ENCODE measurements around the gene LRMDA. TPM values are rescaled to one million over a fixed set of nuclear protein-coding genes. Genes with fewer than 3 reads are reported as not detected.

The LRMDA gene
- total RNA-seq, 4 donors from 2014 or later, result 7.3 to 20.1 (median 8.4) TPM

DNA sequence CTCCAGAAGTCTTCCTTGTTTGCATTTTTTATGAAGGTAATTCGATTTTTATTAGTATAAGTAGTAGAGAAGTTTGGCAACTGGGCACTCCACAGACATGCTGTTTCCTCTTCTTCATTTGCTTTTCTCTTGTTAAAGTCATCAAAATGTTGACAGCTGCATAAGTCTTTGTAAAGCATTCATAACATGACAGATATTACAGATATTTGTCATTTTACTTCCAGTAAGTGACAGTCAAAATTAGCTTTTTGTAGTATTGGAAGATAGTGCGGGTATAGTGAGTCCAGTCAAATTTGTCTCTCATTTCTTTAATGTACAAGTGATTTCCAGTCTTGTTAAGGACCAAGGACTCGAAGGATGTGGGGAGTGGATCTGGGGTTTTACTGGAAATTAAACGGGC, 247.1 kb downstream of the LRMDA start:
- no peaks in the 10 kb centered on the region for H3K36me3 ChIP-seq
- H3K4me3 ChIP-seq, result no peak overlapping the region
- no peak for ATAC-seq
- H3K27me3 ChIP-seq, result no peaks in the 10 kb centered on the region
- peaks cover 3 to 37% (median 4%) of the 10 kb centered on the region in 3 donors for H3K4me1 ChIP-seq
- no peak overlapping the region for H3K27ac ChIP-seq
- TF ChIP-seq POLR2AphosphoS5 (IDR thresholded peaks at IDR 0.05), result no peak
- TF ChIP-seq, protein P1, sequence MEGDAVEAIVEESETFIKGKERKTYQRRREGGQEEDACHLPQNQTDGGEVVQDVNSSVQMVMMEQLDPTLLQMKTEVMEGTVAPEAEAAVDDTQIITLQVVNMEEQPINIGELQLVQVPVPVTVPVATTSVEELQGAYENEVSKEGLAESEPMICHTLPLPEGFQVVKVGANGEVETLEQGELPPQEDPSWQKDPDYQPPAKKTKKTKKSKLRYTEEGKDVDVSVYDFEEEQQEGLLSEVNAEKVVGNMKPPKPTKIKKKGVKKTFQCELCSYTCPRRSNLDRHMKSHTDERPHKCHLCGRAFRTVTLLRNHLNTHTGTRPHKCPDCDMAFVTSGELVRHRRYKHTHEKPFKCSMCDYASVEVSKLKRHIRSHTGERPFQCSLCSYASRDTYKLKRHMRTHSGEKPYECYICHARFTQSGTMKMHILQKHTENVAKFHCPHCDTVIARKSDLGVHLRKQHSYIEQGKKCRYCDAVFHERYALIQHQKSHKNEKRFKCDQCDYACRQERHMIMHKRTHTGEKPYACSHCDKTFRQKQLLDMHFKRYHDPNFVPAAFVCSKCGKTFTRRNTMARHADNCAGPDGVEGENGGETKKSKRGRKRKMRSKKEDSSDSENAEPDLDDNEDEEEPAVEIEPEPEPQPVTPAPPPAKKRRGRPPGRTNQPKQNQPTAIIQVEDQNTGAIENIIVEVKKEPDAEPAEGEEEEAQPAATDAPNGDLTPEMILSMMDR (IDR thresholded peaks at IDR 0.05), result no peak
- no peak for TF ChIP-seq POLR2A (IDR thresholded peaks at IDR 0.05)
- no peaks in the 10 kb centered on the region for H3K9me3 ChIP-seq
- 95 to 96% methylated on average over 4 of the region's 4 CpGs for WGBS, 2 donors (ENCODE audit: low coverage in 1 of 2)

DNA sequence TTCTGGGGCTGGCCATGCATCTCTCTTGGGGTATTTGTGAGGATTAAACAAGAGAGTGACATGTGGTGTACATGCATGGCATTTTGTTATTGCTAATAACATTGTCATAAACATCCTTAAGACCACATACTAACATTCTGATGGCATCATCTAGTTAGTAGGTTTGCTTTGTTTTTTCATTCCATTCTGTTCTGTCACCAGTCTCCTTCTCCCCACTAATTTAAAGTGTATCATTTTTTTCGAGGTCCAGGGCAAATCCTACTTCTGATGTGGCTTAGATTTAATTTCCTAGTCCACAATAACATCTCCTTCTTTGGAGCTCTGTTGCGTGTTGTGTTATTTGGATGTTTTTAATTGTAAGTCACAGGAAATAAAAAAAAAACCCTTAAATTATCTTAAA, 248.1 kb downstream of the LRMDA start:
- no peak for ATAC-seq
- Histone ChIP-seq H3K27ac (no peak overlapping the region), H3K9me3 (no peaks in the 10 kb centered on the region), H3K36me3 (no peaks in the 10 kb centered on the region), H3K27me3 (no peaks in the 10 kb centered on the region), H3K4me3 (no peak overlapping the region), H3K4me1 (peaks cover 3 to 38% (median 4%) of the 10 kb centered on the region in 3 donors)
- 93 to 100% methylated on average over 1 to 2 of the region's 2 CpGs for WGBS, 2 donors (ENCODE audit: low coverage in 1 of 2)
- TF ChIP-seq, protein P1 (IDR thresholded peaks at IDR 0.05), result no peak
- no peak for TF ChIP-seq POLR2A (IDR thresholded peaks at IDR 0.05)
- no peak for TF ChIP-seq POLR2AphosphoS5 (IDR thresholded peaks at IDR 0.05)
- no peak for TF ChIP-seq EP300 (IDR thresholded peaks at IDR 0.05)

- Histone ChIP-seq H3K4me3 (no peak overlapping the region), H3K27ac (no peak overlapping the region), H3K4me1 (peaks cover 3 to 33% (median 4%) of the 10 kb centered on the region in 3 donors), H3K27me3 (no peaks in the 10 kb centered on the region), H3K9me3 (no peaks in the 10 kb centered on the region), H3K36me3 (no peaks in the 10 kb centered on the region)
- no peak for TF ChIP-seq EP300 (IDR thresholded peaks at IDR 0.05)
- no peak for TF ChIP-seq POLR2A (IDR thresholded peaks at IDR 0.05)
- no peak for TF ChIP-seq POLR2AphosphoS5 (IDR thresholded peaks at IDR 0.05)
- TF ChIP-seq, protein P1 (IDR thresholded peaks at IDR 0.05), result no peak
- 83 to 91% methylated on average over 4 to 5 of the region's 7 CpGs for WGBS, 2 donors (ENCODE audit: low coverage in 1 of 2)
- ATAC-seq, result no peak
These were observed 249.9 kb downstream of the LRMDA start for GRCh38 chr10:75681334-75681733.

- Histone ChIP-seq H3K9me3 (peaks cover 0 to 9% (median 0%) of the 10 kb centered on the region in 3 donors), H3K36me3 (no peaks in the 10 kb centered on the region), H3K4me3 (no peak overlapping the region), H3K27ac (peak overlapping the region; percentile 12 to 63 (median 44)), H3K4me1 (peaks cover 3 to 18% (median 4%) of the 10 kb centered on the region in 3 donors), H3K27me3 (no peaks in the 10 kb centered on the region)
- 21 to 49% methylated on average over 10 to 11 of the region's 11 CpGs for WGBS, 2 donors (ENCODE audit: low coverage in 1 of 2)
- no peak for TF ChIP-seq EP300 (IDR thresholded peaks at IDR 0.05)
- peak; percentile 21 for TF ChIP-seq POLR2AphosphoS5 (IDR thresholded peaks at IDR 0.05)
- no peak for ATAC-seq
These were observed 251.5 kb downstream of the LRMDA start for GRCh38 chr10:75682649-75683557.

GRCh38 chr10:75685187-75685586, 253.8 kb downstream of the LRMDA start:
- H3K4me1 ChIP-seq, result peaks cover 3 to 22% (median 7%) of the 10 kb centered on the region in 3 donors
- H3K4me3 ChIP-seq, result no peak overlapping the region
- ATAC-seq, result no peak
- H3K27ac ChIP-seq, result no peak overlapping the region
- H3K27me3 ChIP-seq, result no peaks in the 10 kb centered on the region
- 91% methylated on average over 1 of the region's 1 CpG; no CpG with 5 or more reads in 1 of the 2 donors for WGBS, 2 donors (ENCODE audit: low coverage in 1 of 2)
- TF ChIP-seq EP300 (IDR thresholded peaks at IDR 0.05) (no peak), POLR2A (IDR thresholded peaks at IDR 0.05) (no peak), POLR2AphosphoS5 (IDR thresholded peaks at IDR 0.05) (no peak)
- TF ChIP-seq, protein P1 (IDR thresholded peaks at IDR 0.05), result no peak
- H3K36me3 ChIP-seq, result no peaks in the 10 kb centered on the region
- peaks cover 0 to 12% (median 0%) of the 10 kb centered on the region in 3 donors for H3K9me3 ChIP-seq
